ENCODE data around the gene IGSF21.

IGSF21 gene

GRCh38 chr1:18288722-18289121, 181.1 kb downstream of the IGSF21 start:
- Histone ChIP-seq H2AK5ac (ENCODE audit: low read length) (no peak overlapping the region), H3K27ac (ENCODE audit: low read depth, low read length) (no peak overlapping the region), H3K4me1 (ENCODE audit: control insufficient read depth in 1 of 2, insufficient read depth in 2 of 2, low read length in 2 of 2) (no peaks in the 10 kb centered on the region), H2BK5ac (ENCODE audit: low read depth, low read length, poor library complexity) (no peak overlapping the region), H4K8ac (ENCODE audit: low read depth, low read length) (no peak overlapping the region), H3K36me3 (ENCODE audit: control insufficient read depth in 1 of 2, insufficient read depth in 2 of 2, low read length in 2 of 2) (no peaks in the 10 kb centered on the region), H2BK120ac (ENCODE audit: insufficient read depth, low read length, poor library complexity) (no peak overlapping the region), H3K23ac (ENCODE audit: low read length) (no peak overlapping the region), H3K4me3 (ENCODE audit: low read depth, low read length) (no peak overlapping the region), H2AFZ (ENCODE audit: insufficient read depth, low read length, poor library complexity) (no peak overlapping the region), H3K79me2 (ENCODE audit: control insufficient read depth, insufficient read depth, low read length, poor library complexity) (no peaks in the 10 kb centered on the region), H3K4ac (ENCODE audit: low read depth, low read length) (no peak overlapping the region), H3K27me3 (ENCODE audit: insufficient read depth, low read length) (no peaks in the 10 kb centered on the region), H3K9me3 (ENCODE audit: insufficient read depth, low read depth, low read length) (no peaks in the 10 kb centered on the region), H3K14ac (ENCODE audit: low read length) (no peak overlapping the region), H4K12ac (ENCODE audit: low read depth, low read length) (no peak overlapping the region), H2BK12ac (ENCODE audit: low read length) (no peak overlapping the region), H3K9ac (ENCODE audit: low read length) (no peak overlapping the region), H3K4me2 (ENCODE audit: low read length) (no peak overlapping the region), H3K79me1 (ENCODE audit: low read length) (no peaks in the 10 kb centered on the region), H4K91ac (ENCODE audit: low read depth, low read length) (no peak overlapping the region), H3K18ac (ENCODE audit: low read length) (no peak overlapping the region)
- no CpG with 5 or more reads among the region's 7 CpGs for WGBS (ENCODE audit: extremely low coverage, insufficient coverage, insufficient read length)
- DNase-seq = no peak

- WGBS (ENCODE audit: extremely low coverage, insufficient coverage, insufficient read length) = no CpG with 5 or more reads among the region's 2 CpGs
- Histone ChIP-seq H3K18ac (ENCODE audit: low read length) (no peak overlapping the region), H3K27me3 (ENCODE audit: insufficient read depth, low read length) (no peaks in the 10 kb centered on the region), H3K4me1 (ENCODE audit: control insufficient read depth in 1 of 2, insufficient read depth in 2 of 2, low read length in 2 of 2) (no peaks in the 10 kb centered on the region), H3K79me1 (ENCODE audit: low read length) (no peaks in the 10 kb centered on the region), H4K12ac (ENCODE audit: low read depth, low read length) (no peak overlapping the region), H4K91ac (ENCODE audit: low read depth, low read length) (no peak overlapping the region), H3K4me2 (ENCODE audit: low read length) (no peak overlapping the region), H2BK120ac (ENCODE audit: insufficient read depth, low read length, poor library complexity) (no peak overlapping the region), H2AFZ (ENCODE audit: insufficient read depth, low read length, poor library complexity) (no peak overlapping the region), H3K23ac (ENCODE audit: low read length) (no peak overlapping the region), H3K4ac (ENCODE audit: low read depth, low read length) (no peak overlapping the region), H3K4me3 (ENCODE audit: low read depth, low read length) (no peak overlapping the region), H3K27ac (ENCODE audit: low read depth, low read length) (no peak overlapping the region), H3K14ac (ENCODE audit: low read length) (no peak overlapping the region), H3K9ac (ENCODE audit: low read length) (no peak overlapping the region), H2AK5ac (ENCODE audit: low read length) (no peak overlapping the region), H3K36me3 (ENCODE audit: control insufficient read depth in 1 of 2, insufficient read depth in 2 of 2, low read length in 2 of 2) (no peaks in the 10 kb centered on the region), H4K8ac (ENCODE audit: low read depth, low read length) (no peak overlapping the region), H2BK12ac (ENCODE audit: low read length) (no peak overlapping the region), H3K79me2 (ENCODE audit: control insufficient read depth, insufficient read depth, low read length, poor library complexity) (no peaks in the 10 kb centered on the region), H3K9me3 (ENCODE audit: insufficient read depth, low read depth, low read length) (no peaks in the 10 kb centered on the region), H2BK5ac (ENCODE audit: low read depth, low read length, poor library complexity) (no peak overlapping the region)
- no peak for DNase-seq
Measured at GRCh38 chr1:18289597-18289996, 182.0 kb downstream of the IGSF21 start.

- Histone ChIP-seq H2AFZ (ENCODE audit: insufficient read depth, low read length, poor library complexity) (no peak overlapping the region), H2BK120ac (ENCODE audit: insufficient read depth, low read length, poor library complexity) (no peak overlapping the region), H3K23ac (ENCODE audit: low read length) (no peak overlapping the region), H3K79me2 (ENCODE audit: control insufficient read depth, insufficient read depth, low read length, poor library complexity) (no peaks in the 10 kb centered on the region), H2BK5ac (ENCODE audit: low read depth, low read length, poor library complexity) (no peak overlapping the region), H3K79me1 (ENCODE audit: low read length) (no peaks in the 10 kb centered on the region), H3K27me3 (ENCODE audit: insufficient read depth, low read length) (no peaks in the 10 kb centered on the region), H3K27ac (ENCODE audit: low read depth, low read length) (no peak overlapping the region), H3K18ac (ENCODE audit: low read length) (no peak overlapping the region), H4K91ac (ENCODE audit: low read depth, low read length) (no peak overlapping the region), H3K14ac (ENCODE audit: low read length) (no peak overlapping the region), H4K8ac (ENCODE audit: low read depth, low read length) (no peak overlapping the region), H3K9me3 (ENCODE audit: insufficient read depth, low read depth, low read length) (no peaks in the 10 kb centered on the region), H3K4me3 (ENCODE audit: low read depth, low read length) (no peak overlapping the region), H3K4ac (ENCODE audit: low read depth, low read length) (no peak overlapping the region), H4K12ac (ENCODE audit: low read depth, low read length) (no peak overlapping the region), H3K4me2 (ENCODE audit: low read length) (no peak overlapping the region), H3K36me3 (ENCODE audit: control insufficient read depth in 1 of 2, insufficient read depth in 2 of 2, low read length in 2 of 2) (no peaks in the 10 kb centered on the region), H2BK12ac (ENCODE audit: low read length) (no peak overlapping the region), H2AK5ac (ENCODE audit: low read length) (no peak overlapping the region), H3K9ac (ENCODE audit: low read length) (no peak overlapping the region), H3K4me1 (ENCODE audit: control insufficient read depth in 1 of 2, insufficient read depth in 2 of 2, low read length in 2 of 2) (no peaks in the 10 kb centered on the region)
- DNase-seq = no peak
- WGBS (ENCODE audit: extremely low coverage, insufficient coverage, insufficient read length) = no CpG with 5 or more reads among the region's 27 CpGs
Measured at GRCh38 chr1:18290740-18291412, 183.3 kb downstream of the IGSF21 start.

- H3K14ac ChIP-seq (ENCODE audit: low read length) = no peak overlapping the region
- H3K79me2 ChIP-seq (ENCODE audit: control insufficient read depth, insufficient read depth, low read length, poor library complexity) = no peaks in the 10 kb centered on the region
- WGBS (ENCODE audit: extremely low coverage, insufficient coverage, insufficient read length) = no CpG with 5 or more reads among the region's 7 CpGs
Measured at GRCh38 chr1:18292531-18292930, 184.9 kb downstream of the IGSF21 start.

More at GRCh38 chr1:18292531-18292930, 184.9 kb downstream of the IGSF21 start:
- DNase-seq = no peak
- H3K9me3 ChIP-seq (ENCODE audit: insufficient read depth, low read depth, low read length) = no peaks in the 10 kb centered on the region
- no peak overlapping the region for H3K18ac ChIP-seq (ENCODE audit: low read length)
- H4K12ac ChIP-seq (ENCODE audit: low read depth, low read length) = no peak overlapping the region
- H3K27ac ChIP-seq (ENCODE audit: low read depth, low read length) = no peak overlapping the region
- H2BK120ac ChIP-seq (ENCODE audit: insufficient read depth, low read length, poor library complexity) = no peak overlapping the region
- H4K91ac ChIP-seq (ENCODE audit: low read depth, low read length) = no peak overlapping the region
- no peak overlapping the region for H3K9ac ChIP-seq (ENCODE audit: low read length)
- H2BK5ac ChIP-seq (ENCODE audit: low read depth, low read length, poor library complexity) = no peak overlapping the region
- H3K27me3 ChIP-seq (ENCODE audit: insufficient read depth, low read length) = no peaks in the 10 kb centered on the region
- H2BK12ac ChIP-seq (ENCODE audit: low read length) = no peak overlapping the region
- no peaks in the 10 kb centered on the region for H3K4me1 ChIP-seq (ENCODE audit: control insufficient read depth in 1 of 2, insufficient read depth in 2 of 2, low read length in 2 of 2)
- no peak overlapping the region for H2AK5ac ChIP-seq (ENCODE audit: low read length)
- no peak overlapping the region for H3K4ac ChIP-seq (ENCODE audit: low read depth, low read length)
- no peaks in the 10 kb centered on the region for H3K79me1 ChIP-seq (ENCODE audit: low read length)
- no peak overlapping the region for H4K8ac ChIP-seq (ENCODE audit: low read depth, low read length)
- H2AFZ ChIP-seq (ENCODE audit: insufficient read depth, low read length, poor library complexity) = no peak overlapping the region
- no peaks in the 10 kb centered on the region for H3K36me3 ChIP-seq (ENCODE audit: control insufficient read depth in 1 of 2, insufficient read depth in 2 of 2, low read length in 2 of 2)
- no peak overlapping the region for H3K23ac ChIP-seq (ENCODE audit: low read length)
- no peak overlapping the region for H3K4me2 ChIP-seq (ENCODE audit: low read length)
- H3K4me3 ChIP-seq (ENCODE audit: low read depth, low read length) = no peak overlapping the region

All from trophoblast cell (in vitro differentiated cells and primary cell).